Measurements from ENCODE around the gene MS4A10. TPM values are rescaled to one million over a fixed set of nuclear protein-coding genes. Genes with fewer than 3 reads are reported as not detected.
A peak's percentile ranks its signal among the peaks of the same experiment; 100 is the strongest.

MS4A10 gene
- total RNA-seq, 1 donor = not detected

DNA sequence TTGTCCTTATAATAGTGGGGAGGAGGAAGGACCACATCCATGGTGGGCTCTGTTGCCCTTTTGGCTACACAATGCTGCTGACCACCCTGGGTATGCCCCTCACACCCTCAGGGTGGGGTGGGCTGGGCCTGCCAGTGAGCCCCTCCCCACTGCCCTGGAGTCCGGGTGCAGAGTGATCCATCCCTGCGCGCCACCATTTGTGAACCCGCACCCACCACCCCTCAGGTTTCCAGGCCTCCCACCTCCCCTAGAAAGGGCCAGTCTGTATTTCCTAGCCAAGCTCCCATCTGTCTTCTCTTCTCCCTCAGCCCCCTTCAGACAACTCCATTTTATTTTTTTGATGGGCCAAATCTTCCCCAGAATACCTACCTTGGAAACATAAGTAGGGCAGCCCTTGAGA, 25.0 kb downstream of the MS4A10 start:
- peak; percentile 61 for DNase-seq (ENCODE audit: insufficient read length, low spot score, missing footprints)
- no peak overlapping the region for H3K4me3 ChIP-seq (ENCODE audit: insufficient read depth, low read length)
- no peaks in the 10 kb centered on the region for H3K4me1 ChIP-seq (ENCODE audit: insufficient read depth, low read length)
- H3K9me3 ChIP-seq (ENCODE audit: low read depth, low read length) = no peaks in the 10 kb centered on the region
- H3K27ac ChIP-seq (ENCODE audit: low read depth, low read length) = no peak overlapping the region
- H3K27me3 ChIP-seq (ENCODE audit: insufficient read depth, low read length) = no peaks in the 10 kb centered on the region
- H3K36me3 ChIP-seq (ENCODE audit: insufficient read depth, low read length) = no peaks in the 10 kb centered on the region
- H2AFZ ChIP-seq (ENCODE audit: low read length) = no peak overlapping the region
- no peaks in the 10 kb centered on the region for H3K79me2 ChIP-seq (ENCODE audit: insufficient read depth, low read length)
- TF ChIP-seq, protein P1, sequence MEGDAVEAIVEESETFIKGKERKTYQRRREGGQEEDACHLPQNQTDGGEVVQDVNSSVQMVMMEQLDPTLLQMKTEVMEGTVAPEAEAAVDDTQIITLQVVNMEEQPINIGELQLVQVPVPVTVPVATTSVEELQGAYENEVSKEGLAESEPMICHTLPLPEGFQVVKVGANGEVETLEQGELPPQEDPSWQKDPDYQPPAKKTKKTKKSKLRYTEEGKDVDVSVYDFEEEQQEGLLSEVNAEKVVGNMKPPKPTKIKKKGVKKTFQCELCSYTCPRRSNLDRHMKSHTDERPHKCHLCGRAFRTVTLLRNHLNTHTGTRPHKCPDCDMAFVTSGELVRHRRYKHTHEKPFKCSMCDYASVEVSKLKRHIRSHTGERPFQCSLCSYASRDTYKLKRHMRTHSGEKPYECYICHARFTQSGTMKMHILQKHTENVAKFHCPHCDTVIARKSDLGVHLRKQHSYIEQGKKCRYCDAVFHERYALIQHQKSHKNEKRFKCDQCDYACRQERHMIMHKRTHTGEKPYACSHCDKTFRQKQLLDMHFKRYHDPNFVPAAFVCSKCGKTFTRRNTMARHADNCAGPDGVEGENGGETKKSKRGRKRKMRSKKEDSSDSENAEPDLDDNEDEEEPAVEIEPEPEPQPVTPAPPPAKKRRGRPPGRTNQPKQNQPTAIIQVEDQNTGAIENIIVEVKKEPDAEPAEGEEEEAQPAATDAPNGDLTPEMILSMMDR (IDR thresholded peaks at IDR 0.05; ENCODE audit: extremely low read depth, low read depth, low read length) = no peak
- H3K4me2 ChIP-seq (ENCODE audit: insufficient read depth, low read length) = no peak overlapping the region
- H4K20me1 ChIP-seq (ENCODE audit: insufficient read depth, low read length) = no peaks in the 10 kb centered on the region

GRCh38 chr11:60810569-60810968, 25.4 kb downstream of the MS4A10 start:
- Histone ChIP-seq H3K9me3 (ENCODE audit: low read depth, low read length) (no peaks in the 10 kb centered on the region), H3K4me2 (ENCODE audit: insufficient read depth, low read length) (no peak overlapping the region), H3K4me3 (ENCODE audit: insufficient read depth, low read length) (no peak overlapping the region), H3K27ac (ENCODE audit: low read depth, low read length) (no peak overlapping the region), H2AFZ (ENCODE audit: low read length) (no peak overlapping the region), H4K20me1 (ENCODE audit: insufficient read depth, low read length) (no peaks in the 10 kb centered on the region), H3K27me3 (ENCODE audit: insufficient read depth, low read length) (no peaks in the 10 kb centered on the region), H3K79me2 (ENCODE audit: insufficient read depth, low read length) (no peaks in the 10 kb centered on the region), H3K4me1 (ENCODE audit: insufficient read depth, low read length) (no peaks in the 10 kb centered on the region), H3K36me3 (ENCODE audit: insufficient read depth, low read length) (no peaks in the 10 kb centered on the region)
- TF ChIP-seq, protein P1 (IDR thresholded peaks at IDR 0.05; ENCODE audit: extremely low read depth, low read depth, low read length) = no peak
- peak; percentile 51 for DNase-seq (ENCODE audit: insufficient read length, low spot score, missing footprints)

GRCh38 chr11:60813324-60813723, 28.2 kb downstream of the MS4A10 start:
- H3K9me3 ChIP-seq (ENCODE audit: low read depth, low read length) = peaks cover 9% of the 10 kb centered on the region
- TF ChIP-seq, protein P1 (IDR thresholded peaks at IDR 0.05; ENCODE audit: extremely low read depth, low read depth, low read length) = no peak
- DNase-seq (ENCODE audit: insufficient read length, low spot score, missing footprints) = peak; percentile 32

GRCh38 chr11:60814112-60814511, 29.0 kb downstream of the MS4A10 start:
- Histone ChIP-seq H3K79me2 (ENCODE audit: insufficient read depth, low read length) (no peaks in the 10 kb centered on the region), H2AFZ (ENCODE audit: low read length) (no peak overlapping the region), H3K27me3 (ENCODE audit: insufficient read depth, low read length) (no peaks in the 10 kb centered on the region), H3K27ac (ENCODE audit: low read depth, low read length) (no peak overlapping the region), H3K9me3 (ENCODE audit: low read depth, low read length) (peaks cover 9% of the 10 kb centered on the region), H3K4me1 (ENCODE audit: insufficient read depth, low read length) (no peaks in the 10 kb centered on the region), H3K4me2 (ENCODE audit: insufficient read depth, low read length) (no peak overlapping the region), H3K36me3 (ENCODE audit: insufficient read depth, low read length) (no peaks in the 10 kb centered on the region), H4K20me1 (ENCODE audit: insufficient read depth, low read length) (no peaks in the 10 kb centered on the region), H3K4me3 (ENCODE audit: insufficient read depth, low read length) (no peak overlapping the region)
- peak; percentile 38 for DNase-seq (ENCODE audit: insufficient read length, low spot score, missing footprints)
- TF ChIP-seq, protein P1 (IDR thresholded peaks at IDR 0.05; ENCODE audit: extremely low read depth, low read depth, low read length) = no peak

More at GRCh38 chr11:60813324-60813723, 28.2 kb downstream of the MS4A10 start:
- Histone ChIP-seq H4K20me1 (ENCODE audit: insufficient read depth, low read length) (no peaks in the 10 kb centered on the region), H3K4me2 (ENCODE audit: insufficient read depth, low read length) (no peak overlapping the region), H3K36me3 (ENCODE audit: insufficient read depth, low read length) (no peaks in the 10 kb centered on the region), H3K4me1 (ENCODE audit: insufficient read depth, low read length) (no peaks in the 10 kb centered on the region), H3K79me2 (ENCODE audit: insufficient read depth, low read length) (no peaks in the 10 kb centered on the region), H2AFZ (ENCODE audit: low read length) (no peak overlapping the region), H3K27ac (ENCODE audit: low read depth, low read length) (no peak overlapping the region), H3K27me3 (ENCODE audit: insufficient read depth, low read length) (no peaks in the 10 kb centered on the region), H3K4me3 (ENCODE audit: insufficient read depth, low read length) (no peak overlapping the region)

Data from osteoblast (primary cell).